OCI-M2 (cell line): ENCODE measurements around the gene THSD4.
"Not testable (repeated sequence)": the region's sequence is repeated elsewhere in the genome, so short reads cannot be mapped to it uniquely, and the experiment has no call there.

Source experiments
- DNase-seq: peaks from one replicate; lab custom pipeline; 2025; ENCODE audit not compliant: unreplicated experiment; lab: John Stamatoyannopoulos, UW

Gene THSD4

DNA sequence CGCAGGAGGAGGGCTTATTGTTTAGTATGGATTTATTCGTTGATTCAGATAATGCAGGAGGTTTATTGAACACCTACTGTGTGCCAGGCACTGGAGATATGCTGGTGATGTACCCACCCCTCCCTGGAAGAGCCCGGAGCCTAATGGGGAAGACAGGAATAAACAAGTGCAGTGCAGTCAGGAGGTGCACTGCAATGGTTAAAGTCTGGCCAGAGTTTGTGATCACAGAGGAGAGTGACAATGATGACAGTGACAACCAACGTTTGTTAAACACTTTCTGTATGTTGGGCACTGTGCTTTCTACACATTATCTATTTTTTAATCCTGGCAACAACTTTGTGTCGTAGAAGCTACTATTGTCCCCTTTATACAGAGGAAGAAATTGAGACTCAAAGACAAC lies 70.4 kb downstream of the THSD4 start:
- no peak for DNase-seq

DNA sequence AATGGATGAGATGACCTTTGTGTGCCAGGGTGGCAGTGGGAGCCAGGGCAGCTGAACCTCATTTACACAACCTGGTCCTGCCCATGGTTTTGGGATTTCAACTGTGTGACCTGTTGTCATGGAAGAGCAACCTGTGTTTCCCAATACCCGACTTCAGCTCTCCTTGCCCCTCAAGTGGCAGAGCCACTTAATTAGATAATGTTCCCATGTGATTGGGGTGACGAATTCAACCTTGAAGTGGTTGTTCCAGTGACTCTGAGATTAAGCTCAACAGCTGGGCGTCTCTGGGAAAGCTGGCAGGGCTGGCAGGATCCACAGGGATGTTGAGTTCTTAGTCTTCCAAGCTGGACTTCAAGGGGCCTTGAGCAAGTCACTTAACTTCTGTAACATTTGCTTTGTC lies 71.0 kb downstream of the THSD4 start:
- DNase-seq, result no peak

DNA sequence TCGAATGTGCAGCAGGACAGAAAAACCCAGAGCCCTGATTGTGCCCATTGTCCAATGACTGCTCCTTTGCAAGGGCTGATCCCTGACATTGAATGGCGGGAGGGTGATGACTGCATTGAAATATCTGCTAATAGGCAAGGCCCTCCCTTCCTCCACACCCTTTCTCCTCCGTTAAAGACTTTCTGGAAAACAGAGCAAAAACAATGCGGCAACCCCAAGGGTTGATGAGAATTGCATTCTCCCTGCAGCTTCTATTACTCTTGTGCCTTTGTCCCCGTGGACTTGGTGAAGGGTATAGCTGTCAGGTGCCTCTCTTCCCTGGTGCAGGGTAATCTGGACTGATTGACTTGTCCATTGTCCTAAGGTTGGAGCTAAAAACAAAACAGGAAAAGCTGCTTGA lies 71.8 kb downstream of the THSD4 start:
- DNase-seq, result no peak

DNA sequence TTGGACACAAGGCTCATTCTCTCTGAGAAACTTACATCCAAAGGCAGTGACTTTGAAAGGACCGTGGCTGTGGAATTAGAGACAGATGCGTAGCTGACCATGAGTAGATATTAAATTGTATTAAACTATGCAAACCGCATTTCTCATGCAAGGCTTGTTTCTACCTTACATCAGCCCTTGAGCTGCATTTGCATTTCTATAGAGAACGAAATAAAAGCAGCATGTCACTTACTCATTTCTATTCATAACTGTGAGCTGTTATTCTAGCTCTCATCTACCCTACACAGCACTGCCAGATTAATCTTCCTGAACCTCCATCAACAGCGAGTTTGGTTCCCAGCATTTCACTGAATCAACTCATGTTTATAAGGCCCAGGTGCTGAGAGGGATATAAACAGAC lies 72.3 kb downstream of the THSD4 start:
- DNase-seq, result no peak

DNA sequence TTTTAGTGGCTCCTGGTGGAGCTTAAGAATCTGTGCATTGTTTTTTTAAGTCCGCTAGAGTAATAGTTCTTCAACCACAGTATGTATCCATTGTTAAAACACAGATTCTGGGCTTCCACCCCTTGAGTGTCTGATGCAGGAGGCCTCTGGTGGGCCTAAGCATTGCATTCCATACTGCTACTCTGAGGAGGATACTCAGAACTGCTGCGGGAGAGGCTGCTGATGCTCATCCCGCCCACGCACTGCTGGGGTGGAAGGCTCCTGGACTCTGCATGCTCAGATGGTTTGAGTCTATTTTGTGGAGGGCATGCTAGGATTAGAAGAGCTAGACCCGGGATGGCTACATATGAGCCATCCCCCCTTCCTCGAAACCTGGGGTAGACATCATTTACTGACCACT lies 74.4 kb downstream of the THSD4 start:
- no peak for DNase-seq

DNA sequence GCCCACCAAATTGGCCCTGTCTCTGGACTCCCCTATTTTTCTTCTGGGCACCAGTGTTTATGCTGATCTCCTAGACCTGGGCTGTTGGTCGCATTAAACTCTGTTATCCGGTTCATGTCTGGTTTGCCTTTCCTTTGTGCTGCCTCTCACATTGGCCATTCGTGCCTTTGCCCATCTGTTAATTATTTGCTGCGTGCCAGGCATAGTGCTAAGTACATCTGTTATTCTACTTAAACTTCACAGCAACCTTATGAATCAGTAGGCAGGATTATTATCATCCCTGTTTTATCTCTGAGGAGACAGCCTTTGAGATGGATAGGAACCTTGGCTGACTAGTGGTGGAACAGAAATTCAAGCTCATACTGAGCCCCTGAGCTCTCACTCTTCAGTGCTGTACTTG lies 76.0 kb downstream of the THSD4 start:
- DNase-seq, result no peak

DNA sequence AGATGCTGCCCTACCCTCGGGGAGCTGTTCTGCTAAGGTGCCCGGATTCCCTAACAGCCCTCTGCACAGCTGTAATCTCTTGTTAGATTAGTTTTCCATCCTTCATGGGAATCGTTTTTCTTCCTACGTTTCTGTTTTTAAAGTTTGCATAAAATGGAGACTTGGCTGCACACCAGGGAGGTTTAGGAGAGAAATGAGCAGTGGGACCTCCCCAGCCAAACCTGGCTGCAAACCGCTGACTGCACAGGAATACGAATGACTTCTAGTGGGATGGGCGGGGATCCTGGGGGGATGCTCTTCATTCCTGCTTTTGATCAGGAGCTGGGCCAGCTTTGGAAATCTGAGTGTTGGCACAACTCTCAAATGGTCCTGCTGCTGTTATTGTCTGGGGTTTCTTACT lies 77.5 kb downstream of the THSD4 start:
- DNase-seq, result no peak

DNA sequence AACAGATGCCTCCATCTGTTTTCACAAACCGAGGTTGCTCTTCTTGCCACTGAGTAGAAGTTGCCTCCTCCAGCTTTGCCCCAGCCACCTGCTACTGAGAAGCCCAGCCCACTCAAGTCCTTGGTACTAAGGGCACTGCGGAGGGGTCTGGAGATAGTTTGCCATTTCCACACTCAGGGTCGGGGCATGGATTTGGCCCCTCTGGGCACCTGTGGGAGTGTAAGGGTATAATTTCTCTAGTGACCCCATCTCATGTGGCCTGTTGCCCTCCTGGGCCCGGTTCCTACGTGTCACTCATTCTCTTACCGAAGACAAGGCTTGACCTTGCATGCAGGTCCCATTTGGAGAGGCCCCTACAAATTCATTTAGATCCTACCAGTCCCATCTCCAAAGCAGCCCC lies 79.0 kb downstream of the THSD4 start:
- no peak for DNase-seq

DNA sequence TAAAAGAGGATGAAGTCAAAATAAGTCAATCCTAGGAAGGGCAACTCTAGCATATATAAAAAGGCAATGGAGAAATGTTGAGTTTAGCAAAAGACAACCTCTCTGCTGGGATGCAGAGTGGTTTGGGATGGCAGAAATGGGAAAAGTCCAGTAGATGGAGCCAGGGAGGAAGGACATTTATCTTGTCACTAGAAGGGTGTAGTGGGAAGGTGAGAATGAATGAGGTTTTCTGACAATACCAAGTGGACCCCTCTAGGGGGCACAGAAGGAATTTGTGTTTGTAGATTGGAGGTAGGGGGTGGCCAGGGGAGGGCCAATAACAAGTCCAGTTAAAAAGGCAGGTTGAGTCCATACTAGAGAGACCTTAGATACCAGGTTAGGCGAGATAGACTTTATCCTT lies 80.0 kb downstream of the THSD4 start:
- no peak for DNase-seq

DNA sequence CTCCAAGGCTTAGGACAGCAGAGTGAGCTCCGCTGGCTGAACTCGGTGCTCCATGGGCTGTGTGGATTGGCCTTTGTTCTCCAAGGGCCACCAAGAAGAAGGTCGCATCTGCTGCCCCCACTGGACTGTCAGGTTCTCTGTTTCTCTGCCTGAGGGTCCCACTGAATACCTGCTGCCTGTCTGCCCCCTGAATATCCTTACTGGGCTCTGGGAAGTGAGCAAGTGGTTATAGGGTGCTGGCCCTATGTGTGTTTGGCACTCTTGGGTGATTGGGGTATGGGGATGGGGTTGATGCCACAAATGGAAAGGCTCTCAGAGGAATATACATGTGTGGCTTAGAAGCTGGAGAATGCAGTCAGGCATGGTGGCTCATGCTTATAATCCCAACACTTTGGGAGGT lies 82.3 kb downstream of the THSD4 start:
- no peak for DNase-seq

DNA sequence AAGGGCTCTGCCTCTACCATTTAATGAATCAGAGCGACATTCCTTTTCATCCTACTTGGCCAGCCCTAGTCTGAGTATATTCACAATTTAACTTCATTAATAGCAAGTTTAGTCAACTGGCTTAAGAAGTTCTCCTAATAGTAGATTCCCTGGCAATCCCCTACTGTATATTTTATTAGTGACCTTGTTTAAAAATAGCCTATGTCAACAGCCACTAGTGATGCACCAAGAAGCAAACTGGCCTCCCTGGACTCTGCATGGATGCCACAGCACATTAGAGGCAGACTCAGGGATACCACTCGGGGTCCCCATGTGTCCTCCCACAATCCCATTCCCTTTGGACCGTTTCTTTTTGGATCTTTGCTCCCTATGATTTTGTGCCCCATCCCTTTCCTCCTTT lies 83.6 kb downstream of the THSD4 start:
- no peak for DNase-seq

DNA sequence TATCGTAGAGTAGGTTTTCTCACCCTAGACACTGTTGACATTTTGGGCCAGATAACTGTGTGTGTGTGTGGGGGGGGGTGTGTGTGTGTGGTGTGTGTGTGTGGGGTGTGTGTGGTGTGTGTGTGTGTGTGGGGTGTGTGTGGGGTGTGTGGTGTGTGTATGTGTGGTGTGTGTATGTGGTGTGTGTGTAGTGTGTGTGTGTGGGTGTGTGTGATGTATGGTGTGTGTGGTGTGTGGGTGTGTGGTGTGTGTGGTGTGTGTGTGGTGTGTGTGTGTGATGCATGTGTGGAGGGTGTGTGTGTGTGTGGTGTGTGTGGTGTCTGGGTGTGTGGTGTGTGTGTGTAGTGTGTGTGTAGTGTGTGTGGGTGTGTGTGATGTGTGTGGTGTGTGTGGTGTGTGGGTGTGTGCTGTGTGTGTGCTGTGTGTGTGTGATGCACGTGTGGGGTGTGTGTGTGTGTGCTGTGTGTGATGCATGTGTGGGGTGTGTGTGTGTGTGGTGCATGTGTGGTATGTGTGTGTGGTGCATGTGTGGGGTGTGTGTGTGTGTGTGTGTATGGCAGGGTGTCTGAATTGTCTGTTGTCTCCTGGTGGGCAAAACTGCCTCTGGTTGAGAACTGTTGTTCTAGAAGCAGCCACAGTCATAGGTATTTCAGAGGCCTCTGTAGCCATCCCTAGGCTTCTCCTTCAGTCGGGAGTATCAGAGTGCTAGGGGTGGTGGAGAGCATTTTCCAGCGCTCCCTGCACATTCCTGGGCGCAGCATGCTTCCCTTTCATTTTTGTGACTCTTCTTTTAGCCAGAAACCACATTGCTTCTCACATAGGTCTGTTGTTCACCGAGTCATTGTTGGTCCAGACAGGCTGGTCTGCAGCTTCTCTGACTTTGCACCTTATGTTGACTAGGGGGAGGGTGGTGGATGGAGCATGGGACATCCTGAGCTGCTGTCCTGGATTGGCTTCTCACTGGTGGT lies 84.4 kb downstream of the THSD4 start:
- no peak for DNase-seq

DNA sequence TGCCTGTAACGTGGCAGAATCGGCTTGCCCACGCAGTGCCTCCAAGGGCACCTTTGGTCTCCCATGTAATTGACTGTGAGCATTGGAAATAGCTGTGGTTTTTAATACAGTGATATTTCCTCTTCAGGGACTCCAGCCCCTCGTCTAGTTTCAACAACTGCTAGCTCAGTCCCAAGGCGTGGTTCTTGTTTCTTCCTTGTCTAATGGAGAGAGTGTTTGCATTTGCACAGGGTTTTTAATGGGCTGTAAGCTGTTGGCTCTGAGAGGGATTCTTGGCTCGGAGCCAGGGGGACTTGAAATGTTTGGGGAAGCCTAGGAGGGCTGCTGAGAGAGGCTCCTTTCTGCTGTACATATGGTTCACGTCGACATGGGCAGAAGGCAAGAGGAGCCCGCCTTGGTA lies 86.2 kb downstream of the THSD4 start:
- no peak for DNase-seq

DNA sequence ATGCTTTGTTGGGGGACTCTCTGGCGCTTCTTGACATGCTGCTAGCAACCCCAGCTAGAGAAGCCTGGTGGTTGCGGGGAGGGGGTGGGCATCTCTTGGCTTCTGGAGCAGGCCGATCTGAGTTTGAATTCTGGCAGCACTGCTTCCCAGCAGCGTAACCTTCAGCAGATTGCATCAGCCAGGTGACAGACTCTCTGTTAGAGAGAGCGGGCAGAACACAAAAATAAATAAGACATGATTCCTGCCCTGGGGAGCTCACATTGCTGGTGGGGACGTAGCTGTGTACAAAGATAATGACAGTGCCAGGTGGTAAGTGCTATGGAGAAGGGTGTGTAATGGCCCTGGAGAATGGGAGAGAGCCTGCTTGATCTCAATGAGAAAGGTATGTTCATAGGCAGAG lies 87.4 kb downstream of the THSD4 start:
- DNase-seq, result no peak

DNA sequence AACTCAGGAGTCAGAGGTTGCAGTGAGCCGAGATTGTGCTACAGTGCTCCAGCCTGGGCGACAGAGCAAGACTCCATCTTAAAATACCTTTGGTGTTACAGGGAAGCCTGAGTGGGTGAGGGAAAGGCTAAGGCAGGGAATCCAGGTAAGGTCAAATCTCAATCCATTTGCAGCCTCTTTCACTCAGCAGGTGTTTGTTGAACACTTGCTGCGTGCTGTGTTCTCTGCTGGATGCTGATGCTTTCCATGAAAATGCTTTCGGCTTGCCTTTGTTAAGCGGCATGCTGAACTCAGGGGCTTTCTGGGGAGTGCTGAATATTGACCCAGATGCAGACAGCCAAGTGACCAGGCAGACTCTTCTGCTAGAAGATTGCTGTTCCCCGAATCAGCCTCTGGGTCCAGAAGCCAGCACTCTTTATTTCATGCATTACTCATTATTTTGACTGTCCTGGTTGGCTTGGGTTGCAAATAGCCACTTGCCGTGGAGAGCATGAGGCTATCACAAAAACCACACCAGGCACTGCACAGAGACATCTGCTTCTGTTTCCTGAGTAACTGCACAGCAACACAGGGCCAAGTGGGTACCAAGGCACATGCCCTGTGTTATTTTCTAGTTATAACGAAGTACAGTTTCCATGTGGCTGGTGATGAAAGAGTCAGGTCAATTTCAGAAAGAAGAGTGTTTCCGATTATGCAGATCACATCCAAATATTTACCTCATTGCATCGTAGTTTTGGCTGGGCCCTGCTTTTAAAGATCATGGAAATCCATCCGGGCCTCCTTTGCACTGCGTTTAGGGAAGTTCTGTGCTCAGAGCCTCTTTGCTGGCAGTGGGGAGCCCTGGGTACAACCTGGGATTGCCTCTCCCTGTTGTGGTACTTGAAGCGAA lies 88.6 kb downstream of the THSD4 start:
- no peak for DNase-seq

DNA sequence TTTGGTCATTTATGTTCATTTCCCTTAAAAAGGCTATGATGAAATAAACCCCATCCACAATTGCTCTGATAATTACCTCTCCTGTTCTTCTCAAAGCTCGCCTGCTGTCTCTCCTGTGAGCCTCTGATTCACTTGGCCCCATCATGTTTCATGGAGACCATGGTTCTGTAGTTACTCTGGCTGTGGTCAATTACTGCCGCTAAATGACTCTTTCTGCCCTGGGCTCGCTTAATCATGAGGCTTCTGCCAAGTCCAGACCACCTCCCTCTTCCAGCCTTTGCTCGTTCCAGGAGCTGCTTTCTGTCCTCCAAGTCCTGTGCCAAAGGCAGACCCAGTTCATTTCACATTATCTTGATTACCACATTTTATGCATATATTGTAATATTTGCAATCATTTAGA lies 91.9 kb downstream of the THSD4 start:
- no peak for DNase-seq

DNA sequence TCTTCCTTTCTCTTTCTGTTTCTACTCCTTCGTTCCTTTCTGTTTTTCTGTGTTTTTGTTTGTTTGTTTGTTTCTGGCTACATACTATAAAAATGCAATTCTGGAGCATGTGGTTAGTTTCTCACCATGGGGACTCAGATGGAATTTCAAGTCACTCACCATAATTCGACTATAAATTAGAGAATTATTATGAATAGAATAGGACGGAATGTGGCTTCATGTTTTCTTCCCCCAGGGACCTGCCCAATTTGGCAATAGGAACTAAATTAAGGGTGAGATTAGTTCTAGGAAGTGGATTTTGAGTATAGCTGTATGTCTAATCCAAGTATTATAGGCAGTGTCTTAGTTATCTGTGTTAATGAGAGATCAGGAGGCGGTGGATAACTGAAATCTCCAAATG lies 96.9 kb downstream of the THSD4 start:
- DNase-seq, result no peak

DNA sequence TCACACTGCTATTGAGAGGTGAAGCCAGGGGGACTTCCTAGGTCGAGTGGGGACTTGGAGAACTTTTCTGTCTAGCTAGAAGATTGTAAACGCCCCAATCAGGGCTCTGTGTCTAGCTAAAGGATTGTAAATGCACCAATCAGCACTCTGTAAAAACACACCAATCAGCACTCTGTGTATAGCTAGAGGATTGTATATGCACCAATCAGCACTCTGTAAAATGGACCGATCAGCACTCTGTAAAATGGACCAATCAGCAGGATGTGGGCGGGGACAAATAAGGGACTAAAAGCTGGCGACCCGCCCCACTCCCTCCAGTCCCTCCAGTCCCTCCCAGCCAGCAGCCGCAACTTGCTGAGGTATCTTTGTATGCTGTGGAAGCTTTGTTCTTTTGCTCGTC lies 98.7 kb downstream of the THSD4 start:
- not testable (repeated sequence) for DNase-seq

DNA sequence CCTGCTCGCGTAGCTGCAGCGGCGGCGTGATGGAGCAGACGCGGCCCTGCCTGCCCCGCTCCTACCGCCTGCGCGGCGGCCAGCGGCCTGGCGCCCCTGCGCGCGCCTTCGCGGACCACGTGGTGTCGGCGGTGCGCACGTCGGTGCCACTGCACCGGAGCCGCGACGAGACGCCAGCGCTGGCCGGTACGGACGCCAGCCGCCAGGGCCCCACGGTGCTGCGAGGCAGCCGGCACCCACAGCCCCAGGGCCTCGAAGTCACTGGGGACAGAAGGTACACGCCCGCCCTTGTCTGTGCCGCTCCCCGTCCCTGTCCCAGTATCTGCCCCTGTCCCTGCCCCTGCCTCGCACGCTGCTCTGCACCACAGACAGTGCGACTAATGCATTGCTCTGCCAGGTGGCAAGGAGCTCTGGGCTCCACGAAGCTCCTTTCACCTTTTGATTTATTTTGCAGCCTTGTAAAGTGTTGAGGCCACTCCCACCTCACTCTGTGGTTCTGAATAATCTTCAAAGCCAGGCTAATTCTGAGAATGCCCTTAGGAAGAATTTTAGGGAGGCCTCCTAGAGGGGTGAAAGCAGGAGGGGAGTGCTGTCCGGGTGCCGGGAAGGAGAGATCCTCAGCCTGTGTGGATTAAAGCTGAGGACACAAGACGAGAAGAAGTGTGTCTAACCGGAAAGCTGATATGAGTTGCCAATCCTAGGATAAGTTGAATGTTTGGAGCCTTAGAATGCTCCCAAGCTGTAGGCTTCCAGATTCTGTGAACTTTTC lies 100.0 kb downstream of the THSD4 start:
- no peak for DNase-seq

DNA sequence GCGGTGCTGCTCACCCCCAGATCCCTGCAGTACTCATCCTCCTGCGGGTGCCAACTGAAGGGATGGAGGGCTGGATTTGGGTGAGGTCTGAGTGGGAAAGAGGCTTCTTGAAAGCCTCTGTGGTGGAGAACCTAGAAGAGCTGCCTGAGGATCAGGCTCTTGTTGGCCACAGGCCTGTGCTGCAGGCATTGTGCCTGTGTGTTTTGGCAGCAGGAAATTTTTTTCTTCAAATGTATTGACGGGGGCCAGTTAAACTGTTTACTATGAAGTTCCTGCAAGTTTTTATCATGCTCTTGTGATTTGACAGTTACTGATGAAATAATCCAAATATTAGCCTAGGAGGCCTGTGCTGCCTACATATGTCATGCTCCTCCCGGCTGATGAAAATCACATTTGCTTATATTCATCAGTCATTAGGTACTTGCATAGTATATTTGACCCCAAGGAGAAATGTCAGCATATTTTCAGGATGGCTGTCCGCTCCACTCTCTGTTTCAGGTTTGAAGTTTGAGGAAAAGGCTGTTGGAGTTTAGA lies 103.1 kb downstream of the THSD4 start:
- DNase-seq, result no peak

DNA sequence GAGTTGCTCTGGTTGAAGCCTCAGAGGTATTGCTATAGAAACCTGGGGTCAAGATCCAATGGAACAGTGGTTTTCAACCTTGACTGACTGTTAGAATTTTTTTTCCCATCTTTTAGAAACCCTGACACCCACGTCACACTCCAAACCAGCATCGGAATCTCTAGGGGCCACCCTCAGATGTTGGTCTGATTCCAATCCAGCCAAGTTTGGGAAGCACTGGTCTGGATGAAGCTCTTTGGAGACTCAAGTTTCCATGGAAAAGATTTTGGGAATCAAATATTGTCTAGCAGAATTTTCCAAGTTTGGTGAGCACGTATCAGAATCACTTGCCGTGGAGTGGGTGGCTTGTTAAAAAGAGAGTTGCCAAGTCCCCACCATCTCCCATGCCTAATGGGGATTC lies 103.8 kb downstream of the THSD4 start:
- DNase-seq, result no peak
